ENCODE measurements around the gene PCDHGA1. TPM values are rescaled to one million over a fixed set of nuclear protein-coding genes. Genes with fewer than 3 reads are reported as not detected.

PCDHGA1 gene
- total RNA-seq, 1 experiment from 2014 or later, result 0.35 TPM

DNA sequence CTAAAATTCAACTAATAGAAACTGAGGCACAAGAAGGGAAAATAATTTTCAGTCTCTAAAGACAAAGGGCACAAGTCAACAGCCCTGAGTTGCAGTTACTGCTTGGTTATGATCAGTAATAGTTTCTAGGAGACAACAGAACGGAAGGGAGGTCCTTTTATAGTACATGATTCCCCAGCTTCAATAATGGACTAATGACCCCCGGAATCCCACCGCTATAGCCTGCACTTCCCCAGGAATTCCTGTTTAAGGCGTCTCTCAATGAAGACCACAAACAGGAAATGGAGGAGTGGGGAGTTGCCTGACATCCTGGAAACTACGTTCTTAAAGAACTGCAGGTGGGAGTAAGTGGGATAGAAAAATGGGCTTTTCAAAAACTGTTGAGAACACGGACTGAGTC lies 227.8 kb downstream of the PCDHGA1 start:
- Mint-ChIP-seq H3K36me3 (ENCODE audit: insufficient read depth, unreplicated experiment) (peaks cover 66% of the 10 kb centered on the region), H3K9me3 (ENCODE audit: unreplicated experiment) (no peaks in the 10 kb centered on the region), H3K4me1 (ENCODE audit: insufficient read depth, unreplicated experiment) (peaks cover 53% of the 10 kb centered on the region), H3K4me3 (ENCODE audit: unreplicated experiment) (peak overlapping the region; percentile 70), H3K27ac (ENCODE audit: low read depth, unreplicated experiment) (peak overlapping the region; percentile 98), H3K27me3 (ENCODE audit: insufficient read depth, unreplicated experiment) (no peaks in the 10 kb centered on the region)
- DNase-seq (ENCODE audit: unreplicated experiment), result peak; percentile 61
- ChIA-PET POLR2A (interaction anchor here (0.6 to 6.3 kb wide), 42 partner anchors 10 to 1157 kb away, joined by 3 to 167 read pairs (median 4); partner anchors contain the start of genes ANKHD1, DIAPH1, HDAC3 and PCDHB10), CTCF (interaction anchor here (0.5 to 5.7 kb wide), 85 partner anchors 9 to 864 kb away, joined by 3 to 191 read pairs (median 5); partner anchors contain the start of genes PCDHA12, PCDHA4, PCDHB10 and PCDHB11)
- TF ChIP-seq, protein P1, sequence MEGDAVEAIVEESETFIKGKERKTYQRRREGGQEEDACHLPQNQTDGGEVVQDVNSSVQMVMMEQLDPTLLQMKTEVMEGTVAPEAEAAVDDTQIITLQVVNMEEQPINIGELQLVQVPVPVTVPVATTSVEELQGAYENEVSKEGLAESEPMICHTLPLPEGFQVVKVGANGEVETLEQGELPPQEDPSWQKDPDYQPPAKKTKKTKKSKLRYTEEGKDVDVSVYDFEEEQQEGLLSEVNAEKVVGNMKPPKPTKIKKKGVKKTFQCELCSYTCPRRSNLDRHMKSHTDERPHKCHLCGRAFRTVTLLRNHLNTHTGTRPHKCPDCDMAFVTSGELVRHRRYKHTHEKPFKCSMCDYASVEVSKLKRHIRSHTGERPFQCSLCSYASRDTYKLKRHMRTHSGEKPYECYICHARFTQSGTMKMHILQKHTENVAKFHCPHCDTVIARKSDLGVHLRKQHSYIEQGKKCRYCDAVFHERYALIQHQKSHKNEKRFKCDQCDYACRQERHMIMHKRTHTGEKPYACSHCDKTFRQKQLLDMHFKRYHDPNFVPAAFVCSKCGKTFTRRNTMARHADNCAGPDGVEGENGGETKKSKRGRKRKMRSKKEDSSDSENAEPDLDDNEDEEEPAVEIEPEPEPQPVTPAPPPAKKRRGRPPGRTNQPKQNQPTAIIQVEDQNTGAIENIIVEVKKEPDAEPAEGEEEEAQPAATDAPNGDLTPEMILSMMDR (IDR thresholded peaks at IDR 0.05; ENCODE audit: unreplicated experiment), result no peak
- BruUV-seq (replicated peaks), result TSS peak; percentile 34
- intact Hi-C loops (cut with micrococcal nuclease), result loop anchor here (5.0 kb wide), 1 partner anchor 831 kb away; no protein-coding TSS in a partner anchor

DNA sequence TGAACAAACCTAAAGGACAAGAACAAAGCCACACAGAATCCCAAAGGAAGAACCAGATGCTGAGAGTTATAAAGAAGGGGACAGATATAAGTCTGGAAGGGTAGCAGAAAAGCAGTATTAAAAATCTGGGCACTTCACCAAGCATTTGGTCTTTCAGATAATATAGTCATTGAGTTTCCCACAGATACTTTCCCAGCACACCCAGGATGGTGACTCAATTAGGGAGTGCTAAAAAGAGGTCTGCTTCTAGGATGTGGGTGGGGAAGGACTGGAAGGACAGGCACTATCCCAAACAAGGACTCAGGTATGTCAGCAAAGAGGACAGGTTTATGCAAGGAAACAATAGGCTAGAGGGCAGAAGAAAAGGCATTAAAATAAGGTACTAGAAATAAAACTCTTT lies 229.1 kb downstream of the PCDHGA1 start:
- ChIA-PET CTCF (interaction anchor here (0.6 to 5.7 kb wide), 18 partner anchors 8 to 1550 kb away, joined by 3 to 191 read pairs (median 10); partner anchors contain the start of genes PCDHB10, PCDHB14, PCDHGB1 and PCDHGC3), POLR2A (interaction anchor here (0.6 to 6.3 kb wide), 19 partner anchors 11 to 518 kb away, joined by 3 to 167 read pairs (median 10); partner anchors contain the start of genes DIAPH1, HDAC3, PCDHB11 and PCDHB14)
- BruUV-seq (replicated peaks), result no TSS peak
- peaks cover 66% of the 10 kb centered on the region for H3K36me3 Mint-ChIP-seq (ENCODE audit: insufficient read depth, unreplicated experiment)
- peak overlapping the region; percentile 70 for H3K4me3 Mint-ChIP-seq (ENCODE audit: unreplicated experiment)
- TF ChIP-seq, protein P1 (IDR thresholded peaks at IDR 0.05; ENCODE audit: unreplicated experiment), result no peak
- H3K9me3 Mint-ChIP-seq (ENCODE audit: unreplicated experiment), result no peaks in the 10 kb centered on the region
- DNase-seq (ENCODE audit: unreplicated experiment), result peak; percentile 97
- H3K27me3 Mint-ChIP-seq (ENCODE audit: insufficient read depth, unreplicated experiment), result no peaks in the 10 kb centered on the region
- peak overlapping the region; percentile 98 for H3K27ac Mint-ChIP-seq (ENCODE audit: low read depth, unreplicated experiment)
- peaks cover 54% of the 10 kb centered on the region for H3K4me1 Mint-ChIP-seq (ENCODE audit: insufficient read depth, unreplicated experiment)
- intact Hi-C loops (cut with micrococcal nuclease), result loop anchor here (5.0 kb wide), 1 partner anchor 832 kb away; no protein-coding TSS in a partner anchor

DNA sequence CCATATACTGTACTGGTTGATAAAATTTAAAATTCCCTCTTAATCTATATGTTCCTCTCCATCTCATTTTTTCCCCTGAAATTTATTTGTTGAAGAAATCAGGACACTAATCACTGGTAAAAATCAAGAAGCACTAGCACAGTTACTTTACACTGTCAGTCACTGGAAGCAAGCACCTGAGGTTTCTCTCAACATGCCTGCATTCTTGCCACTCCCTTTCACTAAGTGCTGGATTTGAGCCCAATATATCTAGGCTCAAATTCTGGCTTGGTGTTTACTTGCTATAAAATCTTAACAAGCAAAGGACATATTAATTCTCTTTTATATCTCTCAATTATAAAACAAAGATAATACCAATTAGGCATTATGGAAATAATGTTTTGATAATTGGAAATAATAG lies 229.8 kb downstream of the PCDHGA1 start:
- intact Hi-C loops (cut with micrococcal nuclease), result loop anchor here (1.0 to 2.0 kb wide), 6 partner anchors 148 to 519 kb away; partner anchors contain the start of genes PCDHB2, PCDHGA10, PCDHGB3 and TAF7
- ChIA-PET POLR2A (interaction anchor here (0.6 to 6.3 kb wide), 17 partner anchors 12 to 1380 kb away, joined by 3 to 167 read pairs (median 5); partner anchors contain the start of genes PCDHB11, PCDHB14, PCDHGB5 and PCDHGC3), CTCF (interaction anchor here (0.7 to 5.7 kb wide), 16 partner anchors 13 to 476 kb away, joined by 3 to 191 read pairs (median 4); partner anchors contain the start of genes PCDHB10, PCDHB11, PCDHB14 and PCDHGC3)
- Mint-ChIP-seq H3K4me3 (ENCODE audit: unreplicated experiment) (peak overlapping the region; percentile 70), H3K36me3 (ENCODE audit: insufficient read depth, unreplicated experiment) (peaks cover 62% of the 10 kb centered on the region), H3K4me1 (ENCODE audit: insufficient read depth, unreplicated experiment) (peaks cover 54% of the 10 kb centered on the region), H3K27ac (ENCODE audit: low read depth, unreplicated experiment) (peak overlapping the region; percentile 98), H3K27me3 (ENCODE audit: insufficient read depth, unreplicated experiment) (no peaks in the 10 kb centered on the region), H3K9me3 (ENCODE audit: unreplicated experiment) (no peaks in the 10 kb centered on the region)
- no TSS peak for BruUV-seq (replicated peaks)
- TF ChIP-seq, protein P1 (IDR thresholded peaks at IDR 0.05; ENCODE audit: unreplicated experiment), result no peak
- DNase-seq (ENCODE audit: unreplicated experiment), result peak; percentile 87

All from MCF 10A (cell line).